Activated T-cell treated with anti-CD3 and anti-CD28 coated beads, Interleukin-2, amount 50 U/mL, for 1 hour (primary cell): ENCODE results near the gene EFNB1.
A peak's percentile ranks its signal among the peaks of the same experiment; 100 is the strongest.

ENCODE experiments used
- DNase-seq: peaks from one replicate; pipeline ENCODE4 v3.0.0-alpha.2; 2020

EFNB1 gene

GRCh38 chrX:68827848-68828624, 785 bp upstream of the EFNB1 start:
- DNase-seq: peak; percentile 81

- DNase-seq: peak; percentile 27
These were observed 979 bp downstream of the EFNB1 start for GRCh38 chrX:68829582-68830418.

GRCh38 chrX:68830419-68831404, 1.9 kb downstream of the EFNB1 start:
- peak; percentile 16 for DNase-seq

- peak; percentile 14 for DNase-seq
These were observed 2.7 kb downstream of the EFNB1 start for GRCh38 chrX:68831405-68832100.

GRCh38 chrX:68832101-68832416, 3.2 kb downstream of the EFNB1 start:
- DNase-seq: peak; percentile 19

- DNase-seq: peak; percentile 9
These were observed 4.0 kb downstream of the EFNB1 start for GRCh38 chrX:68832516-68833447.

- peak; percentile 5 for DNase-seq
These were observed 4.6 kb downstream of the EFNB1 start for GRCh38 chrX:68833448-68833805.

GRCh38 chrX:68833855-68834331, 5.1 kb downstream of the EFNB1 start:
- peak; percentile 5 for DNase-seq

- DNase-seq: peak; percentile 7
These were observed 5.7 kb downstream of the EFNB1 start for GRCh38 chrX:68834371-68835103.

- DNase-seq: no peak
These were observed 6.3 kb downstream of the EFNB1 start for GRCh38 chrX:68835104-68835442.

GRCh38 chrX:68835468-68835867, 6.6 kb downstream of the EFNB1 start:
- no peak for DNase-seq

GRCh38 chrX:68837119-68837518, 8.3 kb downstream of the EFNB1 start:
- DNase-seq: no peak

GRCh38 chrX:68838571-68838910, 9.7 kb downstream of the EFNB1 start:
- peak; percentile 8 for DNase-seq

- no peak for DNase-seq
These were observed 10.9 kb downstream of the EFNB1 start for GRCh38 chrX:68839771-68840170.

GRCh38 chrX:68840256-68840655, 11.4 kb downstream of the EFNB1 start:
- peak; percentile 9 for DNase-seq

- DNase-seq: no peak
These were observed 12.6 kb downstream of the EFNB1 start for GRCh38 chrX:68841251-68842049.

GRCh38 chrX:68842351-68842750, 13.5 kb downstream of the EFNB1 start:
- DNase-seq: no peak

- no peak for DNase-seq
These were observed 14.2 kb downstream of the EFNB1 start for GRCh38 chrX:68842781-68843581.

- no peak for DNase-seq
These were observed 15.2 kb downstream of the EFNB1 start for GRCh38 chrX:68843992-68844391.
